Activated CD8-positive, alpha-beta T cell treated with anti-CD3 and anti-CD28 coated beads, Interleukin-2, amount 10 ng/mL, durations not matched to agents 7 days and 5 days (primary cell): Measurements from ENCODE around the gene STEAP1B. TPM values are rescaled to one million over a fixed set of nuclear protein-coding genes. Genes with fewer than 3 reads are reported as not detected.
"Not testable (repeated sequence)": the region's sequence is repeated elsewhere in the genome, so short reads cannot be mapped to it uniquely, and the experiment has no call there.

ENCODE experiments used
- ATAC-seq: fragments of 150-1000 bp; cut with Tn5 transposase; one replicate; pipeline ENCODE4 v1.10.0; 2021; ENCODE audit warnings: moderate library complexity
- CTCF ChIA-PET: fragments of 350-600 bp; sonication (Branson Sonifier 250); formaldehyde crosslinking; loops from one replicate; lab custom pipeline; 2021; ENCODE audit warnings: antibody characterized with exemption; lab: Charles Lee
- POLR2A ChIA-PET: fragments of 350-600 bp; sonication (Branson Sonifier 250); formaldehyde crosslinking; loops from one replicate; lab custom pipeline; 2021; ENCODE audit warnings: antibody characterized with exemption; lab: Charles Lee
- DNase-seq: peaks from one replicate; pipeline ENCODE4 v3.0.0-alpha.2; 2020
- H3K27ac Mint-ChIP-seq: one replicate; pipeline ENCODE4 v1.8.0; 2021; ENCODE audit warnings: mild to moderate bottlenecking, mixed read lengths
- H3K27me3 Mint-ChIP-seq: one replicate; pipeline ENCODE4 v1.8.0; 2021; ENCODE audit warnings: low read depth, mixed read lengths
- H3K36me3 Mint-ChIP-seq: one replicate; pipeline ENCODE4 v1.8.0; 2021; ENCODE audit warnings: low read depth, mixed read lengths
- H3K4me1 Mint-ChIP-seq: one replicate; pipeline ENCODE4 v1.8.0; 2021; ENCODE audit warnings: low read depth, mixed read lengths
- H3K4me3 Mint-ChIP-seq: one replicate; pipeline ENCODE4 v1.8.0; 2021; ENCODE audit warnings: mild to moderate bottlenecking, mixed read lengths
- H3K9me3 Mint-ChIP-seq: one replicate; pipeline ENCODE4 v1.8.0; 2022; ENCODE audit warnings: mixed read lengths; ENCODE audit not compliant: insufficient read depth
- total RNA-seq, 2 experiments: library from RNA; stranded (reverse); gene quantifications; one replicate each; pipeline ENCODE4 v1.2.3, GENCODE V29; 2021

Gene STEAP1B
- total RNA-seq, 2 experiments from 2014 or later: not detected

GRCh38 chr7:22523478-22524352, 23.7 kb upstream of the STEAP1B start:
- DNase-seq, POLR2A ChIA-PET, CTCF ChIA-PET, H3K4me1 Mint-ChIP-seq, H3K27ac Mint-ChIP-seq, H3K4me3 Mint-ChIP-seq, H3K9me3 Mint-ChIP-seq, H3K36me3 Mint-ChIP-seq: not testable (repeated sequence)
- peak; percentile 58 for ATAC-seq
- peaks cover 19% of the 10 kb centered on the region for H3K27me3 Mint-ChIP-seq

- not testable (repeated sequence) for H3K4me1 Mint-ChIP-seq
Observed at GRCh38 chr7:22519560-22519959, 19.6 kb upstream of the STEAP1B start.

GRCh38 chr7:22516950-22517349, 17.0 kb upstream of the STEAP1B start:
- H3K4me3 Mint-ChIP-seq, ATAC-seq, DNase-seq, H3K36me3 Mint-ChIP-seq, CTCF ChIA-PET, POLR2A ChIA-PET, H3K27ac Mint-ChIP-seq, H3K9me3 Mint-ChIP-seq, H3K4me1 Mint-ChIP-seq: not testable (repeated sequence)
- peaks cover 12% of the 10 kb centered on the region for H3K27me3 Mint-ChIP-seq

More at GRCh38 chr7:22519560-22519959, 19.6 kb upstream of the STEAP1B start:
- H3K27ac Mint-ChIP-seq, H3K36me3 Mint-ChIP-seq, H3K4me3 Mint-ChIP-seq, CTCF ChIA-PET, POLR2A ChIA-PET, H3K9me3 Mint-ChIP-seq, ATAC-seq, DNase-seq: not testable (repeated sequence)
- H3K27me3 Mint-ChIP-seq: peaks cover 20% of the 10 kb centered on the region

GRCh38 chr7:22514963-22515362, 15.0 kb upstream of the STEAP1B start:
- ATAC-seq, H3K27ac Mint-ChIP-seq, POLR2A ChIA-PET, H3K36me3 Mint-ChIP-seq, H3K4me1 Mint-ChIP-seq, H3K9me3 Mint-ChIP-seq, CTCF ChIA-PET, DNase-seq, H3K4me3 Mint-ChIP-seq: not testable (repeated sequence)
- peaks cover 10% of the 10 kb centered on the region for H3K27me3 Mint-ChIP-seq

- H3K4me1 Mint-ChIP-seq, H3K27ac Mint-ChIP-seq, POLR2A ChIA-PET, H3K4me3 Mint-ChIP-seq, H3K27me3 Mint-ChIP-seq, ATAC-seq, H3K9me3 Mint-ChIP-seq, DNase-seq, CTCF ChIA-PET, H3K36me3 Mint-ChIP-seq: not testable (repeated sequence)
Observed at GRCh38 chr7:22507320-22507719, 7.3 kb upstream of the STEAP1B start.

GRCh38 chr7:22506316-22507020, 6.5 kb upstream of the STEAP1B start:
- POLR2A ChIA-PET, H3K36me3 Mint-ChIP-seq, H3K27ac Mint-ChIP-seq, H3K27me3 Mint-ChIP-seq, H3K4me3 Mint-ChIP-seq, H3K9me3 Mint-ChIP-seq, H3K4me1 Mint-ChIP-seq, ATAC-seq, DNase-seq, CTCF ChIA-PET: not testable (repeated sequence)

GRCh38 chr7:22504519-22504918, 4.5 kb upstream of the STEAP1B start:
- H3K4me3 Mint-ChIP-seq, DNase-seq, POLR2A ChIA-PET, H3K36me3 Mint-ChIP-seq, ATAC-seq, H3K27ac Mint-ChIP-seq, H3K4me1 Mint-ChIP-seq, H3K9me3 Mint-ChIP-seq, H3K27me3 Mint-ChIP-seq, CTCF ChIA-PET: not testable (repeated sequence)

GRCh38 chr7:22502104-22502503, 2.1 kb upstream of the STEAP1B start:
- CTCF ChIA-PET, H3K9me3 Mint-ChIP-seq, H3K36me3 Mint-ChIP-seq, POLR2A ChIA-PET, ATAC-seq, DNase-seq, H3K4me3 Mint-ChIP-seq, H3K4me1 Mint-ChIP-seq, H3K27ac Mint-ChIP-seq: not testable (repeated sequence)
- H3K27me3 Mint-ChIP-seq: peaks cover 22% of the 10 kb centered on the region

GRCh38 chr7:22501336-22501735, 1.3 kb upstream of the STEAP1B start:
- DNase-seq, ATAC-seq, H3K36me3 Mint-ChIP-seq, POLR2A ChIA-PET, H3K27ac Mint-ChIP-seq, H3K4me3 Mint-ChIP-seq, H3K4me1 Mint-ChIP-seq, H3K9me3 Mint-ChIP-seq: not testable (repeated sequence)
- CTCF ChIA-PET: interaction anchor here (1.7 kb wide), 1 partner anchor 391 kb away, joined by 6 read pairs; no protein-coding TSS in a partner anchor
- peaks cover 24% of the 10 kb centered on the region for H3K27me3 Mint-ChIP-seq

GRCh38 chr7:22499044-22499443, 944 bp downstream of the STEAP1B start:
- H3K36me3 Mint-ChIP-seq: no peaks in the 10 kb centered on the region
- no peak for DNase-seq
- H3K4me1 Mint-ChIP-seq: peaks cover 4% of the 10 kb centered on the region
- ChIA-PET CTCF (no interaction called here), POLR2A (no interaction called here)
- H3K9me3 Mint-ChIP-seq: no peaks in the 10 kb centered on the region
- no peak for ATAC-seq
- H3K27ac Mint-ChIP-seq: no peak overlapping the region
- H3K4me3 Mint-ChIP-seq: no peak overlapping the region
- peaks cover 26% of the 10 kb centered on the region for H3K27me3 Mint-ChIP-seq

GRCh38 chr7:22496912-22497311, 3.1 kb downstream of the STEAP1B start:
- H3K27ac Mint-ChIP-seq, ATAC-seq, H3K4me3 Mint-ChIP-seq, CTCF ChIA-PET, POLR2A ChIA-PET, H3K4me1 Mint-ChIP-seq, H3K9me3 Mint-ChIP-seq, H3K36me3 Mint-ChIP-seq, DNase-seq: not testable (repeated sequence)
- H3K27me3 Mint-ChIP-seq: peaks cover 24% of the 10 kb centered on the region

GRCh38 chr7:22496296-22496888, 3.6 kb downstream of the STEAP1B start:
- H3K4me3 Mint-ChIP-seq, ATAC-seq, H3K9me3 Mint-ChIP-seq, POLR2A ChIA-PET, H3K36me3 Mint-ChIP-seq, DNase-seq, H3K4me1 Mint-ChIP-seq, H3K27ac Mint-ChIP-seq: not testable (repeated sequence)
- peaks cover 24% of the 10 kb centered on the region for H3K27me3 Mint-ChIP-seq
- CTCF ChIA-PET: interaction anchor here (0.6 to 1.4 kb wide), 2 partner anchors 386 to 393 kb away, joined by 3 to 6 read pairs; no protein-coding TSS in a partner anchor
